GM19099 (cell line): ENCODE data around the gene DYNLT2.

Experiments
- POLR2A ChIP-seq: IDR thresholded peaks from 3 replicates; pipeline ENCODE4 v1.6.1; 2011; ENCODE audit warnings: low read depth; ENCODE audit not compliant: insufficient read length; ENCODE audit errors: extremely low read depth

Gene DYNLT2, protein sequence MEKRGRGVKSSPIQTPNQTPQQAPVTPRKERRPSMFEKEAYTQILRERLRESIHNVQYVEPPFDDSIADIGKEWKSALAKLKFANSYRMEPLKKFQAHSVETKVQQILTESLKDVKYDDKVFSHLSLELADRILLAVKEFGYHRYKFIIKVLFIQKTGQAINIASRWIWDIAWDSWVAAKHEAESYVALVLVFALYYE

DNA sequence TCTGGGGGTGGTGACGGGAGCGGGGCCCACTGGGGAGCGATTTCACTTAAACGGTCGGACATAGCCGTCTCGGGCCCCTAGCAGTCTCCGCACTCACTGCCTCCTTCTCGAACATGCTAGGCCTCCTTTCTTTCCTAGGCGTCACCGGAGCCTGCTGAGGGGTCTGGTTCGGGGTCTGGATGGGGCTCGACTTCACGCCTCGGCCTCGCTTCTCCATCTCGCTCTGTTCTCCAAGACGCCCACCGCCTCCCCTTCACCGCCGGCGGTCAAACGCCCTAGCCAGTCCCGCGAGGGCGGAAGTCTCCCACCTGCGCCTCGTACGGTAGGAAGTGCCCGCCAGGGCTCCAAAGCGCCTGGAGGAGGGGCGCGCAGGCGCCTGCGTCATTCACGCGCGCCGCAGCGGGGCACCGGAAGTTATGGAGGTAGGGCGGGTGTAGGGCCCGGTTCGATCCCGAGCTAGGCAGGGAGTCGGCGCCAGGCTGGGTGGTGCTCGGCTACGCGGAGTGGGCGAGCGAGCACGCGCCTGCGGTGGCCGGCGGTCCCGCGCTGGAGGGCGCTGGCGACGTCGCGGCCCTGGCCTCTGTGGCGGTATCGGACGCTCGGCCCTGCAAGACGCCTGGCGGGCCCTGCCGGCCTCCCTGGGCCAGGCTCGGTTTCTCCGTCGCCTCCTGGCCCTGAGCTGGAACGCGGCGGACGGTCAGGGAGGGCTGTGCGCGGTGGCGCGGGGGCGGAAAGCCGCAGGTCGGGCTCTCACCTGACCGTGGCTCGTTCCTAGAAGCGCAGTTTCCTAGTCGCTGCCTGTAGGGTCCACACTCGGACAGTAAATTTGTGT lies at the start of gene DYNLT2, which contains the start of gene ERMARD:
TSS of gene DYNLT2 (minus strand) at position 331 of the 832 bp plus-strand sequence. CDS start at position 217, 114 bp downstream.
TSS of gene ERMARD (plus strand) at position 381 of the 832 bp plus-strand sequence. CDS start at position 417, 36 bp downstream.
- TF ChIP-seq POLR2A: peak; percentile 96

DNA sequence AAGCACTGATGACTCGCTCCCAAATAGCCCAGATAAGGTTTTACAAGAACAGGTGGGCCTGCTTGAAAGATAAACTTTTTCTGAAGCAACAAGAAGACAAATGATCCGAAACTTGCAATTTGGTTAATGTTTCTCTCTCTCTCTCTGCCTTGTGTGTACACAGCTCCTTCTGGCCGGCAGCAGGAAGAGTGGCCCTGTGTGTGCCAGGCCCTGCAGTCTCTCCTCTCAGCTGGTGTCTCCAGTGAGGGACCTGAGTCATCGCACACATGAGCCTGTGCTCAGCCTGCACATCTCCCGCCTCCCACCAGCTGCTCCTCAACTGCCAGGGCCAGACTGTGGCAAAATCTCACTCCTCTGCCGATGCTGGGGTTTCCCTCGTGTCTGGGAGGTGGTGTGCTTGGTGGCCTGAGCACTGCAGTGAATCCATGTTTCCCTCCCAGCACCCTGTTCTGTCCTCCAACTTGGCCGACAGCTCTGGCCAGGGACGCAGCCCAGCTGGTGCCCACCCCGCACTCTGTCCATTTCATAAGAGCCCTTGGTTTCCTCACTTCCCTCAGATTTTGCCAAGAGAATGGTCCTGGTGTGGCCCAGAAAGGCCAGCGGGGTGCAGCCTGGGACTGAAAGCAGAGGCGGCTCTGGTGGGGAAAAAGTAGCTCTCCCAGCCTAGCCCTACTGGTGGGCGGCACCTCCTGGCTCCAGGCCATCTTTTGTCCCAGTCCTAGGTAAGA lies 49.5 kb upstream of the DYNLT2 start:
- no peak for TF ChIP-seq POLR2A

DNA sequence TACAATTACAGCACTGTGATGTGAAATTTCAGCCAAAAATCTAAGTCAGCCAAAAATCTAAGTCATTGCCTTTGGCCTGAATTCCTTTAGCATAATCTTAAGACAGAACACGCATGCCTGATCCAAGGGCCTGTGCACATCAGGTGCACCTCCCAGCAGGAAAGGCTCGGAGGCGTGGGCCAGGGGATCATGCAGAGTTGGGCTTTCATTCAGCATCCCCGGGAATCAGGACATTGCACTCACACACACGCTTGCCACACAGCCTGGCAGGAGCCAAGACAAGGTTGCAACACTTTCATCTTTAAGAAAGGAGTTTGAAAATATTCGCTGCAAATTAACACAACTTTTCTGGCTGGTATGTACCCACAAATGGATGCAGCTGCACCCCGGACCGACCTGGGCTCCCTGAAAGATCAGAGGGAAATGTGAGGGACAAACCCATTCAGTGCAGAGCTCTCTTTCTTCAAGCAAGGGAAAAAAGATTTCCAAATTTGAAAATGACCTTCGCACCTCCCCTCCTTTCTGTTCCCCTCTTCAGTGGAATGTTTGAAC lies 48.8 kb upstream of the DYNLT2 start:
- TF ChIP-seq POLR2A: no peak

DNA sequence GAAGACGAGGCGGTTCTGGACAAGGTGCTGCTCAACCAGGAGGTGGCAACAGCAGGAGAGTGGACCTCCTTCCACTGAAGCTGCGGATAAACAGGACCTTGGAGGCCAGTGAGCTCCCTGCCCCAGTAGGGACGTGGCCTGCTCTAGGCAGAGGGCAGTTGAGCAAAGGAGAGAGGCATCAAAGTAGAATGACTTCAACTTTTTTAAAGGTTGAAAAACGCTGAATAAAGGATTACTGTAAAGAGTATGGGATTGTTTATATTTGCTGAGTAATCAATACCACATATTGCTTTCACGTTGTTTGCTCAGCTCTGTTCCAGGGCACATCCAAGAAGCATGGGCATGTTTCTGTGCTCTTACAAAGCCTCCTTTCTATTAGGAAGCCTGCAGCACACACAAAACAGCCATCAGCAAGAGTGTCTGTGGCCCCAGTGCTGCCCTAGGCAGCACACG lies 48.1 kb upstream of the DYNLT2 start:
- no peak for TF ChIP-seq POLR2A

DNA sequence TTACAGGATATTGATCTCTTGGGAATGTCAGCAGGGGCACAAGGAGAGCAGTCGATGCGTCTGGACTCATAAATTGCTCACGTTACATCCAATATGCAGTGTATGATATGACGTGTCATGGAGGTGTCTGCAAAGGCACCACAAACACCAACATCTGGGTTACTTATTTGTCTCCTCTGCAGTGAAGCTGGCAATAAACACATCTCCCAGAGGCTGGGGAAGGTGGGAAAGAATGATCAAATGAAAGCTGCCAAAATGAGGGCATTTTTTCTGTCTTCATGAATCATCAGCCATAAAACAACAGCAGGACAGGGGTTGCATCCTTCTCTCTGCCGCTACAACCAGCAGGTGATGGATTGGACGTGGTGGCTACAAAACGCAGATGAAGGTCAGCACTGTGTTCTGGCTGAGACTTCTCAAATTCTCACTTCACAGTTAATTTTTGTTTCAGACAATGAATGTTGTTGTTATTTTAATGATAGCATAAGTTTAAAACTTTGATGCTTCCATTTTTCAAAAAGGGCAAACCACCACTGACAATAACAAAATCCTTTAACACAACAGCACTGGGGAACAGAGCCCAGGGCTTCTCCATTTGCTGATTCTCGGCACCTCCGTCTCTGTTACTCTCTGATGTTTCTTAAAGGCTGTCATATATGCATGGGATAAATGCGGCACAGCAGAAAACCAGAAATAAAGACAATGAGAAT lies 47.5 kb upstream of the DYNLT2 start:
- TF ChIP-seq POLR2A: no peak

DNA sequence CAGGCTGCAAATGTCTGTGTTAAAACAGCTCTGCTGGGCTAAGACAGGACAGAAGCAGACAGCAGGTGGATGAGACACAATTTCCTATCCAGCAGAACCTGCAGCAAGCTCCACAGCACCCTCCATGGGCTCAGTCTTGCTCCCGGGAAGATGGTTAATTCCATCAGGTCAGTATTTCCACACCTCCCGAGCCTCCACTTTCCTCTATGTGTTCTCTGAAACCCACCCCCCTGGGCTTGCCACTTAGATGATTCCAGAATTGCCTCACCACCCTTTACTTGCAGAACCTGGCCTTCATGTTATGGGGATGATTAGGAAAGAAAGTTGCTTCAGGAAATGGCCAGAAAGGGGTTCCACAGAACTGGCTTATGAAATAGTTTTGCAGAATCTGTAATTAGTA lies 43.8 kb upstream of the DYNLT2 start:
- no peak for TF ChIP-seq POLR2A

DNA sequence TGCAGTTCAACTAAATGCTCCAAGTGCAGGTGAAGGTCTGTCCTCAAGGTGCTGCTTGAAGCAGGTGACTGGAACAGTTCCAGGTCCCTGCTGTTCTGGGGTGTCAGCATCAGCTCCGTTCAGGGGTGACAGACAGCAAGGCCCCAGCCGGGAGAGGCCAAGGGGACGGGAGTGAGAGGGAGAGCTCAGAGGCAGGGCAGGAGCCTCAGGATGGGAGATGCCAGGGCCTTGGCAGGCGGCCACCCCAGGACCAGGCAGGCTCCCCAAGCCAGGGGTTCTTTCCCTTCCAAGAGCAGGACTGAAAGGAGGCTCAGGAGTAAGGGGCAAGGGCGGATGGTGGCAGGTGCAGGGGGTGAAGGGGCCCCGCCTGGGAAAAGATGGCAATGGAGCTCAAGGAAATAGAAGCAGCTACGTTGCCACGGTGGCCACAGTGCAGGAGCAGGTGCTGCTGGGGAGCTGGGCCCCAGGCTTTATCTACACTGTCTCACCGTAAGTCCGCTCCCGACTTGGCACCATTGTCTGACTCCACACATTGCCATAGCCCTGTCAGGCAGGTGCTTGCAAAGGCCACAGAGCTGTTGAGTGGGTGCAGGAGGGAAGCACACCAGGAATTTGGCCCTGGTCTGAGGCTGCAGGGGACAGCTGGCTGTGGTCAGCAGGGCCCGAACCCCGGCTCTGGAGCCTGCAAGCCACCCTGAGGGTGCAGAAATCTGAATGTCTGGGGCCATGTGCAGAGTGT lies 43.1 kb upstream of the DYNLT2 start:
- no peak for TF ChIP-seq POLR2A

DNA sequence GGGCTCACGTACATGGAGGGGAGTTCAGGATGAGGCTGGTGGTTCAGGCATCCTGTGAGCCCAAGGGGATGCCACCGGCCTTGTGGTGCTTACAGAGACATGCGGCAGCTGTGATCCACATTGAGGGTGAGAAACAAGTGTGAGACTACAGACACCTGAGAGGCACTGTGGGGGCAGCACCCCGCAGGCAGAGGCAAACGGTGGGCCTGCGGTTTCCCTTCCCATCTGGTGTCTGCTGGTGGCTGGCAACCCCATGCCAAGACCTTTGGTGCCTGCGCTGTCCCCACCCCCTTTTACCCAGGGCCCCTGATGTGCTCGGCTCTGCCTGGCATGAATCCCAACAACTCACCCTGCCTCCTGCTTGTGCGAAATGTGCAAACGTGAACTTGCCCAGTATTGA lies 42.0 kb upstream of the DYNLT2 start:
- TF ChIP-seq POLR2A: no peak

DNA sequence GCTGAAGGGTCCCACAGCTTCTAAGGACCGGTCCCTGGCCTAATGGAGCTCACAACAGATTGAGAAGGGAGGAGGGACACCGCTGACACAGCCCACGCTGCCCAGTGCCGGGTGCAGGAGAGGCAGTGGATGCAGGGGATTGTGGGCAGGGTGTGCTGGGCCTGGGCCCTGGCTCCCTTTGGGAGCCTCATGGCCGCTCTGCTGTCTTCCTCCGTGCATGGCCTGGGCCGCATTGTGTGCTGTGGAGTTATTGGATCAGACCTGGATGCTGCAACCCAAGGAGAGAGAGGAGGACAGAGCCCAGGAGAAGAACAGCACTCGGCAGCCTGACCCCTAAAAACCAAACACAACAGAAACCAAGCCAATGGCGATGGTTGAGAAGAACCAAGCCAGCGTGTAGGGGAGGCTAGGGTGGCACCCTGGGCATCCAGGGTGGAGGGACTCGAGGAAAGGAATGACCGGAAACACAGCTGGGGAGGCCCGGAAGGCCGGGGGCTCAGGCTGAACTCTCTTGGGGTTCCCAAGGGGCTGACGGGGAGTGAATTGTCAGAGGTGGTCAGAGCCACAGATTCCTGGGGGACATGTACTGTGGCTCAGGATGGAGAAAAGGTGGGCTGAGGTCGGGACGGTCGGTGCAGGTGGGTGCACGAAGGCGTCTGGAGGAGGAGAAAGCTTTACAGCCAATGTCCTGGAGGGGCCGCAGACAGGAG lies 41.1 kb upstream of the DYNLT2 start:
- no peak for TF ChIP-seq POLR2A

DNA sequence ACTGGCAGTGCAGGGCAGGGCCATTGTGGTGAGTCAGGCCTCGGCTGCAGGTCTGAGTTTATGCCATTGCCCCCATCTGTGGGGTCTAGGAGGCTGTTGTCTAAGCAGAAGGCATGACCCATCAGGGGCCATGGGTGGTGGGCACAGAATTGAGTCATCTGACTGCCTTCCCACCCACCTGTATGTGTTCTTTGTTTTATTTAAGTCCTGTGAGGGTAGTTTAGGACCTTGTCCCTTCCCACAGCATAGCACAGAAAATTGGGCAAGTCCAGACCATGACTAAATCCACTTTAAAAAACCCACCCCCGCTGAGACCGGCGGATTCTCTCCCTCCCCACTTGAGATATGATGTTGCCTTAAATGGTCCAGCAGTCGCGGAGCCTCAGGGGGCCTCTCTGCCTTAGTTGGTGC lies 40.4 kb upstream of the DYNLT2 start:
- TF ChIP-seq POLR2A: no peak

DNA sequence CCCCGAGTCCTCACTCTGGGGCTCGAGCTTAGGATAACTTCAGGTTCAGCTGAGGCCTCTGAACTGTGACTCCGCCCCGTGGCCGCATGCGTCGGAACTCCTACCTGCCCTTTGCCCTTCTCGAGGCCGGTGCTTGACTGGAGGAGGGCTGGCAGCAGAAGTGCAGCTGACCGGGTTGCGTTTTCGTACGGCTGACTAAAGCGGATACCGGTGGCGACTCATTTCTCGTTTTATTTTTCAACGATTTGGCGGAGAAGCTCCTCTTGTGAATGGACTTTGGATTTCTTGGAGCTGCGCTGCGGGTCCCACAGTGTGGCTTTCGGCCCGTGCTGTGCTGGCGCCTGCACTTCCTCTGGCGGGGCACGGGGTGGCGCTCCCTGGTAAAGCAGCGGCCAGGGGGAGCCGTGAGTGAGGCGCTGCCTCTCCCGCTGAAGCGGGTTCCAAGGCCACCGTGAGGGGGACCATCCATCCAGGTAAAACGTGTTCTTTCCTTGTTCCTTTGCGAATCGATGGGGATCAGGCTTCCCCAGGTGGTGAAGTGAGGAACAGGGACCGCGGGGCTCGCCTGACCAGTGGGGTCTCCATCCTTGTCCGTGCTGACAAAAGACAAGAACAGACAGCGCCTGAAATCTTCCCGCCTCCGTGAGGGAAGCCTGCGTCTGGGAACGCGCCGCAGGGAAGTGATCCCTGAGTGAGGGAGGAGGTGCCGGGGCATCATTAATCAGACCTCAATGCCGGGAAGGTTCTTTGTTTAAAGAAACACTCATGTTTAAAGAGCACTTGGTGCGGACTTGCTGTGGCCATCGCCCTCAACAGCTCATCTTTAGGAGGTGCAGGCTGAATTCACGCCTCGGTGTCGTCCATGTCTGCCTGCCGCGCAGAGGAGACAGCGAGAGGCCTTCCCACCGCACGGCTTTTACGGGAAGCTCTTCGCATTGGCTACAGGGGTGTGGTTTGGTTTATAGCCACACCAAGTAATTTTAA lies 38.9 kb upstream of the DYNLT2 start:
- TF ChIP-seq POLR2A: no peak
